HG03457 (cell line): ENCODE results near the gene MED13L.
"Not testable (repeated sequence)": the region's sequence is repeated elsewhere in the genome, so short reads cannot be mapped to it uniquely, and the experiment has no call there.

Source experiments
- ATAC-seq: cut with Tn5 transposase; IDR thresholded peaks from one replicate; pipeline ENCODE4 v1.9.1; 2021; ENCODE audit warnings: moderate number of reproducible peaks; ENCODE audit not compliant: unreplicated experiment

Gene MED13L

GRCh38 chr12:116031624-116032023, 245.9 kb downstream of the MED13L start:
- not testable (repeated sequence) for ATAC-seq

GRCh38 chr12:116028619-116029018, 248.9 kb downstream of the MED13L start:
- no peak for ATAC-seq

GRCh38 chr12:116027551-116027821, 250.0 kb downstream of the MED13L start:
- no peak for ATAC-seq

GRCh38 chr12:116026768-116027550, 250.5 kb downstream of the MED13L start:
- no peak for ATAC-seq

- no peak for ATAC-seq
Observed at GRCh38 chr12:116026346-116026745, 251.1 kb downstream of the MED13L start.

GRCh38 chr12:116024769-116025168, 252.7 kb downstream of the MED13L start:
- no peak for ATAC-seq

GRCh38 chr12:116019415-116019814, 258.1 kb downstream of the MED13L start:
- no peak for ATAC-seq

- no peak for ATAC-seq
Observed at GRCh38 chr12:116018282-116018681, 259.2 kb downstream of the MED13L start.

GRCh38 chr12:116015525-116015924, 262.0 kb downstream of the MED13L start:
- no peak for ATAC-seq

- ATAC-seq = no peak
Observed at GRCh38 chr12:116012757-116013156, 264.7 kb downstream of the MED13L start.

GRCh38 chr12:116011217-116011616, 266.3 kb downstream of the MED13L start:
- no peak for ATAC-seq

- ATAC-seq = no peak
Observed at GRCh38 chr12:116010467-116010866, 267.0 kb downstream of the MED13L start.

- ATAC-seq = no peak
Observed at GRCh38 chr12:116009805-116010204, 267.7 kb downstream of the MED13L start.

GRCh38 chr12:116006141-116006540, 271.4 kb downstream of the MED13L start:
- ATAC-seq = no peak

- ATAC-seq = no peak
Observed at GRCh38 chr12:116002890-116003536, 274.5 kb downstream of the MED13L start.

- no peak for ATAC-seq
Observed at GRCh38 chr12:116000252-116000651, 277.2 kb downstream of the MED13L start.

GRCh38 chr12:115999582-115999981, 277.9 kb downstream of the MED13L start:
- no peak for ATAC-seq

GRCh38 chr12:115998794-115999478, 278.6 kb downstream of the MED13L start:
- no peak for ATAC-seq

GRCh38 chr12:115998119-115998633, 279.3 kb downstream of the MED13L start:
- no peak for ATAC-seq

- no peak for ATAC-seq
Observed at GRCh38 chr12:115993737-115994136, 283.8 kb downstream of the MED13L start.

GRCh38 chr12:115990241-115990640, 287.3 kb downstream of the MED13L start:
- no peak for ATAC-seq
